Inferior parietal cortex (tissue), 1 donor: ENCODE data around the gene MS4A15.

Source experiments
- DNase-seq: peaks from one replicate; pipeline ENCODE4 v3.0.0-alpha.2; 2016; ENCODE audit errors: extremely low spot score

The MS4A15 gene

DNA sequence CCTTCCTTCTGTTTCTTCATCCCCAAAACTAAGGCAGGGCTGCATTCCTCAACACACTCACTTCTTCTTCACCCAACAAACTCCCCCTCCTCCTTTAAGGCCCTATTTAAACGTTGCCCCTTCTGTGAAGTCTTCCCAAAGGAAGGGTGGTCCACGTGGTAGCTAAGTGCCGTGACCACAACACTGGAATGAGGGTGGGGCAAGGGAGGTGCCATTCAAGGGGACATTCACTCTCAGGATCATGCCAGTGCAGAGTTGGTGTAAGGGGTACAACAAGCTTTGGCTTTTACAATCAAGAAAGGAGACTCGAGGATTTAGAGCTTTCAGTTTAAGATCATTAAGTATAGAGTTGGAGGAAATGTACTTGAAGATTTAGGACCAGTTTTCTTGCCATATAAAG is 20.4 kb downstream of the MS4A15 start:
- no peak for DNase-seq

DNA sequence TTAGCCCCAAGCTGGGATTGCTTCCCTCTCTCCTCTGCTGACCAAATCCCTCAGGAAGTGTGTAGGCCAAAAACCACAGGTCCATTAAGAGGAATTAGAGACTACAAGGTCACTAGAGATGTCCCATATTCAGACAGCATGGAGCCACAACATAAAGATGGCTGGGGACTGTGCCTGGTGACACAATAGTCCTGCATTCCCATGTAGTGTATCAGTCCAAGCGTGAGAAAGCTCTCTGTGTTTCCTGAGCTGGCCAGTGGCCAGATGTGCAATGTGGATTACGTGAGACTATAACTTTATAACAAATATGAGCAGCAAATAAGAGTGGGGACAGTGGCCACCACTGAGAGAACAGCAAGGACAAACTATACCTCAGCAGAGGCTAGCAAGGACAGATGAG is 20.9 kb downstream of the MS4A15 start:
- no peak for DNase-seq

GRCh38 chr11:60780065-60780464 is 23.4 kb downstream of the MS4A15 start:
- no peak for DNase-seq

- DNase-seq, result no peak
Measured at GRCh38 chr11:60780774-60781173, 24.1 kb downstream of the MS4A15 start.

DNA sequence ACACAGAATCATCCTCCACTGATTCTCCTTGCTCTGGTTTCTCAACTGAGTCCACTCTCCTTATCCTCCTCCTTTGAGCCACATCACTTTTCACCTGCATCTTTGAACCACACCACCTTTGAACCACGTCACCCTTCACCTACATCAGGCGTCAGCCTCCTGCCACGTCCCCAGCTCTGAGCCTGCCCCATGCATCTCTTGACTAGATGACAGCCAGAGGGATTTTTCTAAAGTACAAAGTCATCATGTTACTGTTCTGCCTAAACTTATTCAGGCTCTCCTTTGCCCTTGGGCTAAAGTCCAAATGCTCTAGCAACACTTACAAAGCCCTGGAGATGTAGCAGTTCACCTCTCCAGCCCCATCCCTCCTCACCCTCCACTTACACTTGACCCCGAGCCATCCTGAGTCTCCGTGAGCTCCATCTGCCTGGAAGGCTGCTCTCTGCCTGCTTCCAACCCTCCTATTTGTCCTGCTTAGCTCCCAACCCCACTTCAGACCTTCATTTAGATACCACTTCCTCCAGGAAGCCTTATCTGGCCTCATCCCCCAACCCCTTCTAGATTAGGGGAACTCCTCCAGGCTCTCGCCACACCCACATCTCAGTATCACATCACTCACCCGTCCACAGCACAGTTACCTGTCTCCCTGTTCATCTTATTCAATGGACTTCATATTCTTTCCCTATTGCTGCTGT is 24.8 kb downstream of the MS4A15 start:
- no peak for DNase-seq

DNA sequence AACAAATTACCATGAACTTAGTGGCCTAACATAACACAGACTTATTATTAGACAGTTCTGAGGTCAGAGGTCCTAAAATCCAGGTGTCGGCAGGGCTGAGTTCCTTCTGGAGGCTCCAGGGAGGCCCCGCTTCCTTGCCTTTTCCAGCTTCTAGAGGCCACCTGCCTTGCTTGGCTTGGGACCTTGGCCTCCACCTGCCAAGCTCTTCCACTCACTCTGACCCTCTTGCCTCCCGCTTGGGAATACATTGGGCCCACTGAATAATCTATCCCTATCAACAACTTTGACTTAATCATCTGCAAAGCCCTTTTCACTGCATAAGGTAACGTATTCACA is 25.3 kb downstream of the MS4A15 start:
- no peak for DNase-seq

GRCh38 chr11:60782393-60783140 is 25.9 kb downstream of the MS4A15 start:
- no peak for DNase-seq

GRCh38 chr11:60783141-60783484 is 26.4 kb downstream of the MS4A15 start:
- no peak for DNase-seq

DNA sequence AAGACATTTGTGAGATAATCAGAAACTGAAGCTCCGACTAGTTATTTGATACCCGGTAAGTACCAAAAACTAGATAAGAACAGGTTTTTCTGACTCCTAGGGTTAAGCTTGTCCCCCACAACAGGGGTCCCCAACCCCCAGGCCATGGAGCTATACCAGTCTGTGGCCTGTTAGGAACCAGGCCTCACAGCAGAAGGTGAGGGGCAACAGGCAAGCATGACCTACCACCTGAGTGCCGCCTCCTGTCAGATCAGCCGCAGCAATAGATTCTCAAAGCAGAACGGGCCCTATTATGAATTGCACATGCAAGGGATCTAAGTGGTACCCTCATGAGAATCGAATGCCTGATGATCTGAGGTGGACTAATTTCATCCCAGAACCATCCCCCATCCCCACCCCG is 27.2 kb downstream of the MS4A15 start:
- no peak for DNase-seq

GRCh38 chr11:60785136-60785535 is 28.5 kb downstream of the MS4A15 start, which contains the start of gene MS4A10:
MS4A10 (plus strand) TSS chr11:60785333; CDS start chr11:60790336, 5,003 bp downstream.
- no peak for DNase-seq

- DNase-seq, result no peak
Measured at GRCh38 chr11:60785806-60786361, 29.2 kb downstream of the MS4A15 start.

DNA sequence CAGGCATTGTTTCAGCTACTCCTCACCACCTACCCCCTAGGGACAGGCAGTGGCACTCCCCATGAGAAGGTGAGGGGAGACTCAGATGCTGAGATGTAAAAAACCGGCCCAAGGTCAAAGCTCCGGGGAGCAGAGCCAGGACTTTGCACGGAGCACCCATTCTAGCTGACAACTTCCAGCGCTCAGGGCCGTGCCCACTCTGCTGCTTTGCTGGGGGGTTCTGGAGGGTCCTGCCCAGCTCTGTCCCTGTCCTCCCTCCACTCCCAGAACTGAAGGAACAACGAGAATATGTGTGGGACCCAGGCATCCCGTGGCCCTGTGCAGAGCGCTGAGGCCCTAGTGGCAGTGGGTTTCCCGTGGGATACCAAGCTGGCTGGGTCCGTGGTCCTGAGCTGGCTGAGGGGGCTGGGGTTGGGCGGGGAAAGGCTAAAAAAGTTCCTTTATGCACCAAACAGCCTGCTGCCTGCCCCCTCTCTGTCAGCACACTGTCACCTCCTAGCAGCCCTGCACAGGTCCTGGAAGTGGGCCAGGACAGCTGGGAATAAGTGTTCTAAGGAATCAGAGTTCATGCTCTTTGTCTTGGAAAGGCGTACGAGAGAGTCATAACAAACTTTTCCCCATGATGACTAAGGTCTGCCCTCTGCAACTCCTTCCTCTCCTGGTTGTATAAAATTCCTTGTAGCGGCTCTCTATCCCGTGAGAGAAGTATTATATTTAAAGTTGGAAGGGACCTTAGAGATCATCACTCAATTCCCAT is 30.3 kb downstream of the MS4A15 start:
- DNase-seq, result no peak

DNA sequence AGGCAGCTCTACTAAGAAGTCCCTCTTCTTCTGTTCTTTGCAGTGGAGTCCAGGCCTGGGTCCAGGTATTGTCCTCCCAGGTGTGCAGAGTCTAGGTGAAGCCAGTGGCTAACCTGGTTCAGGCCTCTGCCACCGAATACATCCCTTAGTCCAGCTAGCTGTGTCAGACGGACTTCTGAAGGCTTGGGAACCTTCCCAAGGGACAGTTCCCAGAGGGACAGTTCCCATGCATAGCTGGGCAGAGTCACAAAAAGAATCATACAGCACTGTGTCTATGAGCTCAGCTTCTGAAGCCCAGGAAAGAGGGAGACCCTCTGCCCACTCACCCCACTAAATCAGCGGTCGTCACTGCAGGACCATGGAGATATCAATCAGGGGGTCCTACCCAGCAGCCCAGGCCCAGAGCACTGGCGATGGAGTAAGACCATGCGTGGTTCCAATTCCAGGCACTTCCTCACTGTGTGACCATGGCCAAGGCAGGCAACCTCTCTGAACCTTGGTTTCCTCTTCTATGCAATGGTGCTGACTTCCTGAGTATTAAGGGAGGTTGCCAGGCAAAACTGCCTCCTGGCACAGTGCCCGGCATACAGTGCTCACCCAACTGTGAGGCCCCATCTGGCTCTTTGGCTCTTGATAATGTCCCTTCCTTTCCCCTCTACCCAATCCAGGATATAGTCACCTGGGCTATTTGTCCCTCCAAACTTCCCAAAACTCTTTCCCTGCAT is 31.9 kb downstream of the MS4A15 start:
- DNase-seq, result no peak

DNA sequence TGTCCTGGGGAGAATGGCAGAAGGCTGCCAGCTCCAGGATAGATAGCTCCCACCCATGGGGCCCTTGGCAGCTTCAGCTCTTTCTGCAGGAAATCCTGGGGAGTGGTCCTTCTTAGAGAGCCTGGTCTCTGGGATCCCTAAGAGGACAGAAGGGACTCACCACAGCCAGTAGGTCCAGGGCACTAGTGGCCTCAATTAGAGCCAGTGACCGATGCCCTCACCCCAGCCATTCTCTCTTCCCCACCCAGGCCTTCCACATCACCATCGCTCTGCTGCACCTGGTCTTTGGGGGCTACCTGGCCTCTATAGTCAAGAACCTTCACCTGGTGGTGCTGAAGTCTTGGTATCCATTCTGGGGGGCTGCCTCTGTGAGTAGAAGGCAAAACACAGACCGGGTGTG is 34.1 kb downstream of the MS4A15 start:
- DNase-seq, result no peak

DNA sequence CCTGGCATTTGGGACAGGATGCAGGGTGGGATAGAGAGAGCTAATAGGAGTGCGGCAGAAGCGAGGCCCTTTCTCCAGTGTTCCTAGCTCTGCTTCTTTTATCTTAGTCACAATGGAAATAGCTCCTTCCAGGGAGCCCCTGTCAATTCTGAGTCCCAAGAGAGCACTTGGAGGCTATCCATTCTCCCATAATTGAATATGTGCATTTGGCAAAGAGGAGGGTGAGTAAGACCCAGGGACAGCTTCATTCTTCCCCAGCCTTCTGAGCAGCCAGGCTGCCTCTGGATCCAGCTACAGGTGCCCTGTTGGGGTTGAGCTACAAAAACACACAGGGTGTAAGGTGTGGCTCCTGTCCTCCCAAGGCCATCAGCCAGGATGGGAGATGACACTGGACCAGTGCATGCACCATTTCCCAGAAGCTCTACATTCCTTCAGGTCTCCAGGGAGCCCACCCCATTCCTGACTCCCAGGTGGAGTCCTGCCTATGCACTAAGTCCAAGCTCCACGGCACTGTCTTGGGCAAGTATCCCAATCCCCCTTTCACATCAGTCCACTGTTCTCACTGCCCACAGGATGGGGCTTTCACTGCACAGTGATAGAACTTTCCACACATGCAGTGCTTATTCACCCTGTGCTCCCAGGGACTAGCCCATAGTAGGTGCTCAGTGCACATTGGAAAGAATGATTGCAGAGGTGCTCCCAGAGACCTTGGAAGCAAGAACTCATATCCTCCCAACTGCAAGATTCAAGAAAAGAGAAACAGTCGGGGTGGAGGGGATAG is 34.7 kb downstream of the MS4A15 start:
- DNase-seq, result no peak

- DNase-seq, result no peak
Measured at GRCh38 chr11:60792521-60792920, 35.9 kb downstream of the MS4A15 start.

- DNase-seq, result no peak
Measured at GRCh38 chr11:60795291-60795690, 38.6 kb downstream of the MS4A15 start.

GRCh38 chr11:60797846-60798630 is 41.4 kb downstream of the MS4A15 start:
- no peak for DNase-seq

- DNase-seq, result no peak
Measured at GRCh38 chr11:60798631-60799030, 42.0 kb downstream of the MS4A15 start.

DNA sequence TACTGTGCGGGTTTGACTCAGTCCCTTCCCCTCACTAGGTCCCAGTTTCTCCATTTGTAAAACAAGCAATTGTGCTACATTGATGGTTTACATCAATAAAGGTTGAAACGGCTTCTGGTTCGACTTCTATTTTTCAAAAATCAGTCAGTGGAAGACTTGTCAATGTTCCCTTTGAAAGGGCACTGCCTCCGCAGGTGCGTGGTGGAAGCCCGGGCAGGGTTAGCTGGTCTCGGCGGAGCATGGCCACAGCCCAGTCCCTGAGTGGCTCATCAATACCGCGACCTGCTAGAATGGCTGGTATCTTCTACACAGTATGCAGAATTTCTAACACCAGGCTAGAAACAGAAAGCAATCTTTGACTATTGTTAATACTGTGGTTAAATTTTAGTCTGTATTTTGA is 44.5 kb downstream of the MS4A15 start:
- no peak for DNase-seq
